Panc1 (cell line): ENCODE results near the gene ABHD2.

Source experiments
- CTCF ChIP-seq: fragments of 450-650 bp; IDR thresholded peaks from 2 replicates; pipeline ENCODE4 v1.5.1; 2017; ENCODE audit warnings: mild to moderate bottlenecking
- POLR2AphosphoS5 ChIP-seq: IDR thresholded peaks from 2 replicates; pipeline ENCODE4 v1.6.1; 2012; ENCODE audit warnings: mild to moderate bottlenecking, low read depth, low read length, moderate library complexity

GRCh38 chr15:89057506-89058133, 30.6 kb upstream of the ABHD2 start:
- TF ChIP-seq CTCF (peak; percentile 99), POLR2AphosphoS5 (no peak)
